H1 (cell line): ENCODE measurements around the gene GLP1R. TPM values are rescaled to one million over a fixed set of nuclear protein-coding genes. Genes with fewer than 3 reads are reported as not detected.

Source experiments
- ASH2L ChIP-seq: fragments of 200-600, 300-600 bp; sonication (generic); IDR thresholded peaks from one replicate; pipeline ENCODE4 v1.7.1; 2017; ENCODE audit warnings: low read length
- CEBPB ChIP-seq: IDR thresholded peaks from 2 replicates; pipeline ENCODE4 v1.6.1; 2012; ENCODE audit warnings: low read depth, low read length
- EGR1 ChIP-seq: IDR thresholded peaks from 2 replicates; pipeline ENCODE4 v1.6.1; 2011; ENCODE audit warnings: low read depth, low read length, borderline replicate concordance
- JUN ChIP-seq: IDR thresholded peaks from 2 replicates; pipeline ENCODE4 v1.6.1; 2011; ENCODE audit warnings: low read depth, mild to moderate bottlenecking, improper control_type of control experiment, low read length
- KDM1A ChIP-seq: fragments of 200-600, 300-600 bp; sonication (generic); IDR thresholded peaks from 2 replicates; pipeline ENCODE4 v1.7.1; 2016; ENCODE audit warnings: mild to moderate bottlenecking, low read length, borderline replicate concordance
- TEAD4 ChIP-seq: IDR thresholded peaks from 2 replicates; pipeline ENCODE4 v1.6.1; 2012; ENCODE audit warnings: low read depth, low read length, inconsistent platforms, mixed read lengths
- polyA plus RNA-seq, 7 experiments: library from polyadenylated mRNA; depleted of rRNA in 3 of 7; stranded (reverse) in 5 of 7; unstranded in 2 of 7; fragments of >200 nt in 5 of 7; fragments of 200-250 nt in 2 of 7; gene quantifications; 1 replicate in 5 of 7; 2 replicates in 1 of 7; 4 replicates in 1 of 7; pipeline versions ENCODE4 v1.2.1 to v1.2.3, GENCODE V29; 2011 to 2013; ENCODE audit warnings: missing spikeins in 2 of 7, mixed read lengths in 2 of 7
- total RNA-seq: library from RNA; stranded (reverse); fragmentation: NEBNext Ultra II Directional; extraction: Animal tissue kit (Norgen Biotek cat#: 25700); gene quantifications from 2 replicates; pipeline ENCODE4 v1.2.1, GENCODE V29; 2021

Gene GLP1R
- total and polyA plus RNA-seq, 2 of the 8 experiments (the other 6 are each of a cell fraction or from before 2014, with no cell fraction given): 2.6 to 2.7 TPM

DNA sequence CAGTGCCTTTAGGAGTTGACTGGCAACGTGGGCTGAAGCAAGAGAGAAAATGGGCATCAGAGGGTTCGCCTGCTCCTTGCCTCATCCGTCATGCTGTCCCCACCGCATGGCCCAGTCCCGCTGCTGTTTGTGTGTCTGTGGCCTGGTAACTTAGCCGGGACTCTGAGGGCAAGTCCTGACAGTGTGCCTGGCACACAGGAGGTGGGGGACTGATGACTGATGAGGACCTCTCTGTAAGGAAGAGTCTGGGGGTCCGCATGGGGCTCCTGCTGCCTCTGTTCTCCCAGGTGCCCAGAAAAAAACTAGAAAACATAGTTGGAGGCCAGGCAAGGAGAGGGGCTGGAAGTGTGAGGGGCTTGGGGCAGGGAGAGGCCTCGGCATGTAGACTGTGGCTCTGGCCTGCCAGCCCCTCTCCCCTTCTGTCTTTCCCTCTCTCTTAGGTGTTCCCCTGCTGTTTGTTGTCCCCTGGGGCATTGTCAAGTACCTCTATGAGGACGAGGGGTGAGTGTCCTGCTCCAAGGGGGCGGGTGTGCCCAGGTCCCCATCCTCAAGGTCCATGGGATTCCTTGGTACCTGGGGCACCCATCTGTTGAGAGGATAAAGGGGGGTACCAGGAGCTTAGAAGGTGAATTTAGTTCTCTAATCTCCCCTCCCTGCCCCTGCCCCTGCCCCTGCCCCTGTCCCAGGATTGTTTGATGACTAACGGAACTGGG lies 29.5 kb downstream of the GLP1R start (continued):
- no peak for TF ChIP-seq KDM1A
- TF ChIP-seq EGR1: no peak
- no peak for TF ChIP-seq JUN
- TF ChIP-seq CEBPB: no peak
- no peak for TF ChIP-seq TEAD4
- no peak for TF ChIP-seq ASH2L
